GM21360 (cell line): ENCODE measurements around the gene C1QA.
"Not testable (repeated sequence)": the region's sequence is repeated elsewhere in the genome, so short reads cannot be mapped to it uniquely, and the experiment has no call there.

Source experiments
- ATAC-seq: cut with Tn5 transposase; IDR thresholded peaks from one replicate; pipeline ENCODE4 v1.9.1; 2021; ENCODE audit warnings: mild to moderate bottlenecking, moderate library complexity; ENCODE audit not compliant: unreplicated experiment

The C1QA gene

DNA sequence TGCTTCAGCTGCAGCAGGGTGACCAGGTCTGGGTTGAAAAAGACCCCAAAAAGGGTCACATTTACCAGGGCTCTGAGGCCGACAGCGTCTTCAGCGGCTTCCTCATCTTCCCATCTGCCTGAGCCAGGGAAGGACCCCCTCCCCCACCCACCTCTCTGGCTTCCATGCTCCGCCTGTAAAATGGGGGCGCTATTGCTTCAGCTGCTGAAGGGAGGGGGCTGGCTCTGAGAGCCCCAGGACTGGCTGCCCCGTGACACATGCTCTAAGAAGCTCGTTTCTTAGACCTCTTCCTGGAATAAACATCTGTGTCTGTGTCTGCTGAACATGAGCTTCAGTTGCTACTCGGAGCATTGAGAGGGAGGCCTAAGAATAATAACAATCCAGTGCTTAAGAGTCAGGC is 2.9 kb downstream of the C1QA start:
- ATAC-seq, result no peak

DNA sequence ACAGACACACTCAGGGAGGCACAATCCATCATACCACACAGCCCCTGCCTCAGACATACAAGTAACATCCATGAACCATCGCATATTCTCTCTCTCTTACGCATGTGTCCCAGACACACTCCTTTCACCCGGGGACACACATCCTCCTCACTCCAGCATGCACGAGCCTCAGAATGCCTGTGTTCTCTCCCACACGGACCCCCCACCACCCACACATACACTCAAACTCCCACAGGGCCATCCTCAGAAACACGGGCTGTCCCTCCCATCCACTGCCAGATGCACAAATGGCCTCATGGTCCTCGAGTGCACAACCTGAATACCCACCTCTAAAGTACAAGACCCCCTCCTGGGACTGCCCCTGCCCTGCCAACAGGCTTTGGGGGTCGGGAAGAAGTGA is 4.8 kb downstream of the C1QA start:
- no peak for ATAC-seq

DNA sequence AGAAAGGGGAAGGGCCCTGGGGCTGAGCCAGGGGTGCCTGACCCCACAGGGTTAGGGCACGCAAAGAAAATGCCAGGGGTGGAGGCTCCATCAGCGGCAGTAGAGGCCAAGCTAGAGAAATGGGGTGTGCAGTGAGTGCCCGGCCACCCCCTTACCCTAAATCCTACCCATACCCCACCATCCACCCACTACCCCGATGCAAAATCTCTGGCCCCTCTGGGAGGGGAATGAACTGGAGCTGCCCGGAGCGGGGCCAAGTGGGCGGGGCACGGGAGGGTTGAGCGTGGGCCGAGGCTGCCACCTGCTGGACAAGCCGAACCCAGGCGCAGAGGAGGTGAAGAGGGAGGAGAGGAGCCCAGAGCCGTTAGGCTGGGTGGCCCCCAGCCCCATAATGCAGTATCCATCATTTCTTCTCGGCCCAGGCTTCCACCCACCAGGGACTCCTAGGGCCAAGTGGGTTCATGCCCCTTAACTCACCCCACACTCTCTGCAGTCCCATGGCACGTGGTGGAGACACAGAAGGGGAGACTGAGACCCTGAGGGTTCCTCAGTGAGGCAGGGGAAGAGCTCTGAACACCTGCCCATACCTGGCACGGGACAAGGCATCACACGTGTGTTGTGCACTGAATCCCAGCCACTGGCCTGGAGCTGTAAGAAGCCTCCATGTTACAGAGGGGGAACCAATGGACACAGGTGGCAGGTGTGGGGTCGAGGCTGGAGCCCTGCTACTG is 5.6 kb downstream of the C1QA start:
- ATAC-seq, result no peak

- no peak for ATAC-seq
Observed at GRCh38 chr1:22643381-22643780, 7.0 kb downstream of the C1QA start, which contains the start of gene C1QC. Gene C1QC, plus strand, starts transcription at chr1:22643633. Its CDS starts 391 bp downstream, at chr1:22644024.

GRCh38 chr1:22643928-22644327 is 7.5 kb downstream of the C1QA start:
- ATAC-seq, result no peak

GRCh38 chr1:22645931-22646330 is 9.5 kb downstream of the C1QA start:
- no peak for ATAC-seq

DNA sequence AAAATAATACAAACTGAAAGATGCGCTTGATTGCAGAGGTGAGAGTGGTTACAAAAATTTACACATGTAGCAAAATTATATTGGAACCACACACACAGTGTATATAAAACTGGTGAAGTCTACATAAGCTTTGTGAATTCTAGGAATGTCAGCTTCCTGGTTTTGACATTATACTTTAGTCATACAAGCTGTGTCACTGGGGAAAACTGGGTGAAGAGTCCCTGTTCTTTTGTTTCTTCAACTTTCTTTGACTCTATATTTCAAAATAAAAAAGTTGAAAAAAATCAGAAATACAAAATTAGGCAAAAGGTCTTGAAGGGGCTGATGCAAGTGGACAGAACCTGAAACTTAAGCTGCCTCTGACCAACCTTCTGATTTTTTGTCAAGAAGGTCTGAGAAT is 10.0 kb downstream of the C1QA start:
- ATAC-seq, result no peak

DNA sequence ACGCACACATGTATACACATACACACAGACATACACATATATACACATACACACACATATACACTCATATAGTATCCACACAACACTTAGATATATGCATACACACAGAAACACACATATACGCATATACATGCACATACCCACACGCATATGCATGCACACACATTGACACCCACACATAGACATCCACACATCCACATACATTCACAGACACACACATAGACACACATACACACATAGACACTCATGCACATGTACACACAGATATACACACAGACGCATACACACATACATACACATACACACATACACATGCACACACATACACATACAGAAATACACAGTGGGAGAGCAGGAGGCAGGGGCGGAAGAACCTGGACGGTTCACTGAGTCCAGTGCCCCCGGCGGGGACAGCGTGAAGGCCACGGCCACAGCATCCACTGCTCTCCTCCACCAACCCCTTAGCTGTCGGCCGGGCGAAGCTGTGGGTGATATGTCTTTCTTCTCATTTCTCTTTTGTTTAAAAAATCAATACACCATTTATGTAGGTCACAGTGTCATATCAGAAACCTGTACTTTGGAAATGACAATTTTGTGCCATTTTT is 13.8 kb downstream of the C1QA start:
- ATAC-seq, result no peak

- ATAC-seq, result no peak
Observed at GRCh38 chr1:22651941-22652856, 15.8 kb downstream of the C1QA start.

- no peak for ATAC-seq
Observed at GRCh38 chr1:22652881-22653316, 16.5 kb downstream of the C1QA start, which contains the start of gene C1QB. Gene C1QB, plus strand, starts transcription at chr1:22653236. Its CDS starts 6,227 bp downstream, at chr1:22659463.

- no peak for ATAC-seq
Observed at GRCh38 chr1:22654692-22655091, 18.3 kb downstream of the C1QA start.

- ATAC-seq, result no peak
Observed at GRCh38 chr1:22658385-22659163, 22.1 kb downstream of the C1QA start.

DNA sequence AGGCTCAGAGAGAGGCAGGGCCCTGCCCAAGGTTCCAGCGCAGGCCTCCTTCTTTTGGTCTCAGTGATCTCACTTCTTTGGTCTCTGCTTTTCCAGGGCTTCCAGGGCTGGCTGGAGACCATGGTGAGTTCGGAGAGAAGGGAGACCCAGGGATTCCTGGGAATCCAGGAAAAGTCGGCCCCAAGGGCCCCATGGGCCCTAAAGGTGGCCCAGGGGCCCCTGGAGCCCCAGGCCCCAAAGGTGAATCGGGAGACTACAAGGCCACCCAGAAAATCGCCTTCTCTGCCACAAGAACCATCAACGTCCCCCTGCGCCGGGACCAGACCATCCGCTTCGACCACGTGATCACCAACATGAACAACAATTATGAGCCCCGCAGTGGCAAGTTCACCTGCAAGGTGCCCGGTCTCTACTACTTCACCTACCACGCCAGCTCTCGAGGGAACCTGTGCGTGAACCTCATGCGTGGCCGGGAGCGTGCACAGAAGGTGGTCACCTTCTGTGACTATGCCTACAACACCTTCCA is 24.4 kb downstream of the C1QA start:
- ATAC-seq, result no peak

- no peak for ATAC-seq
Observed at GRCh38 chr1:22661880-22662279, 25.5 kb downstream of the C1QA start.

GRCh38 chr1:22662318-22662717 is 25.9 kb downstream of the C1QA start:
- ATAC-seq, result no peak

DNA sequence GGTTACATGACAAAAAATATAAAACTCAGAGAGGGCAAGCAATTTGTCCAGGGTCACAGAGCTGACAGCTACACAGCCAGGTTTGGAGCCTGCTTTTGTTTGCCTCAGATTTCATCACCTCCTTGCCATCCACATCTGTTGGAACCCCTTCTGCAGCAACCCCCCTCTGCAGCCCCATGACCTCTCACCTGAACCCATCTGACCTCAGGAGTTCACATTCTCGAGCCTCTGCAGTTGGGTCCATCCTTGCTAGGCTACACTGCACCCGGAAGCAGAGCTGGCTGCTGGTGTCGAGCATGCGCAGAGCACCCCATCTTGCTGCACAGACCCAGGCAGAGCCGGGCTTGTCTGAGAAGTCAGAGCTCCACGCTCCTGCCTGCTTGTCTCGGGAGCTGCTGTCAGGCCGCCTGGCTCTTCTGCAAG is 26.6 kb downstream of the C1QA start:
- no peak for ATAC-seq

DNA sequence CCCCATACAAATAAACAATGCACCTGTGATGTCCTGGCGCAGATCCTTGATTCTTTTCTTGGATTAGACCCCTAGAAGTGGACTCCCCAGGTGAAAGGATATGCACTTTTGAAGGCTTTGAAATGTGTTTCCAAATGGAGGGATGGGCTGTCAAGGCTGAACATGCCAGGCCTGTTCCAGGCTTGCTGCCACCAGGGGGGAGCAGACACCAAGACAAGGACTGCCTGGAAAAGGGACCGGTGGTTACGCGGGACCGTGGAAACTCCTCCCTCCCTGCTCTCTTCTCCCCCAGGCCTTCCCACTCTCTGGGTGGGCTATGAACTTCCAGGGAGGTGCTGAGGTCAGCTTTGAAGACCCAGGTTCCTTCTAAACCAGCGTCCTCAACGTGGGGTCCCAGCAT is 29.3 kb downstream of the C1QA start:
- ATAC-seq, result no peak

DNA sequence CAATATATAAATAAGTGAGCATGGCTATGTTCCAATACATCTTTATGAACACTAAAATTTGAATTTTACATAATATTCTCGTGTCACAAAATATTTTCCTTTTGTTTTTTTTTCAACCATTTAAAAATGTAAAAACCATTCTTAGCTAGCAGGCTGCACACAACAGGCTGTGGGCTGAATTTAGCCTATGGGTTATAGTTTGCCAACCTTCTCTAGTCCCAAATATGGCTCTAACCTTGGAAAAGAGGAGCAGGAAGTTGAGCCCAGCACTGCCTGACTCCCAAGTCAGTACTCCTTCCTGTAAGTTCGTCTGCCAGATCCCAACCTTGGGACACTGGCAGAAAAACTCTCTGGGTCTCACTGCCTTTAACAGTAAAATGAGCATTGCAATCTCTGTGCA is 30.0 kb downstream of the C1QA start:
- ATAC-seq, result no peak

DNA sequence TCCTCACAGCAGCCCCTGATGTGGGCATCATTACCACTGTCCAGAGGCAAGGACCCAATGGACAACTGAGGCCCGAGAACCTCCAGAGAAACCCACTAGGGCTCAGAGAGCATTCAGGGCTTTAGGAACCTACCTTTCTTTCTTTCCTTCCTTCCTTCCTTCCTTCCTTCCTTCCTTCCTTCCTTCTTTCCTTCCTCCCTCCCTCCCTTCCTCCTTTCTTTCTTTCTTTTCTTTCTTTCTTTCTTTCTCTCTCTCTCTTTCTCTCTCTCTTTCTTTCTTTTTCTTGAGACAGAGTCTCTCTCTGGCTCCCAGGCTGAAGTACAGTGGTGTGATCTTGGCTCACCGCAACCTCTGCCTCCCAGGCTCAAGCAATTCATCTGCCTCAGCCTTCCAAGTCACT is 32.4 kb downstream of the C1QA start:
- ATAC-seq, result not testable (repeated sequence)

DNA sequence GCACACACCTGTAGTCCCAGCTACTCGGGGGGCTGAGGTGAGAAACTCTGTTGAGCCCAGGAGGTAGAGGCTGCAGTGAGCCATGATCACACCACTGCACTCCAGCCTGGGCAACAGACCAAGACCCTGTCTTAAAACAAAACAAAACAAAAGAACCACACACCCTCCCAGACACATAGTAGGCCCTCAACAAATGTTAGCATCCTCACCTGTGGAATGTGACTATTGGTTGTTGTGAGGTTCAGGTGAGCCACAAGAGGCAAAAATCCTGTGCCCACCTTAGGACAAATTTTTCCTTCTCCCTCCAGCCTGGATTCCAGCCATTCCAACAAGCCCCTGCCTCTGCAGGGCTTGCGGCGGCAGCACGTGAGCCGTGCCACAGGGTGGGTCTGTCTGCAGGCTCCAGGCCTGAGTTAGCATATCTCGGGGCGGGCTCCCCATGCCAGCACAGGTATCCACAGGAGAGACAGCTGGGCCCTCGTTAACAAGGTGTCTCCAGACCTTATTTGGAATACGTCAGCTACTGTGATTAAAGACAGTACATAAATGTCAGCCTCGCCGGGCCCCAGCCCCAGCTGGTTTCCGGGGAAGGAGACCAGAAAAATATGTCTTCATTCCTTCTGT is 34.0 kb downstream of the C1QA start:
- no peak for ATAC-seq
